ENCODE data around the gene MYO7A. TPM values are rescaled to one million over a fixed set of nuclear protein-coding genes. Genes with fewer than 3 reads are reported as not detected.

The MYO7A gene
- total RNA-seq, 1 donor from 2014 or later, result 46.4 TPM

- DNase-seq (ENCODE audit: low spot score in 2 of 2), result no peak
- TF ChIP-seq, protein P1, sequence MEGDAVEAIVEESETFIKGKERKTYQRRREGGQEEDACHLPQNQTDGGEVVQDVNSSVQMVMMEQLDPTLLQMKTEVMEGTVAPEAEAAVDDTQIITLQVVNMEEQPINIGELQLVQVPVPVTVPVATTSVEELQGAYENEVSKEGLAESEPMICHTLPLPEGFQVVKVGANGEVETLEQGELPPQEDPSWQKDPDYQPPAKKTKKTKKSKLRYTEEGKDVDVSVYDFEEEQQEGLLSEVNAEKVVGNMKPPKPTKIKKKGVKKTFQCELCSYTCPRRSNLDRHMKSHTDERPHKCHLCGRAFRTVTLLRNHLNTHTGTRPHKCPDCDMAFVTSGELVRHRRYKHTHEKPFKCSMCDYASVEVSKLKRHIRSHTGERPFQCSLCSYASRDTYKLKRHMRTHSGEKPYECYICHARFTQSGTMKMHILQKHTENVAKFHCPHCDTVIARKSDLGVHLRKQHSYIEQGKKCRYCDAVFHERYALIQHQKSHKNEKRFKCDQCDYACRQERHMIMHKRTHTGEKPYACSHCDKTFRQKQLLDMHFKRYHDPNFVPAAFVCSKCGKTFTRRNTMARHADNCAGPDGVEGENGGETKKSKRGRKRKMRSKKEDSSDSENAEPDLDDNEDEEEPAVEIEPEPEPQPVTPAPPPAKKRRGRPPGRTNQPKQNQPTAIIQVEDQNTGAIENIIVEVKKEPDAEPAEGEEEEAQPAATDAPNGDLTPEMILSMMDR (IDR thresholded peaks at IDR 0.05), result no peak
- H3K36me3 ChIP-seq, result no peaks in the 10 kb centered on the region
- H3K27ac ChIP-seq, result no peak overlapping the region
- H3K27me3 ChIP-seq, result no peaks in the 10 kb centered on the region
- peaks cover 0 to 16% of the 10 kb centered on the region in 2 donors for H3K9me3 ChIP-seq
- no peak overlapping the region for H3K4me3 ChIP-seq
- no peaks in the 10 kb centered on the region for H3K4me1 ChIP-seq
- intact Hi-C loops (cut with DNase I), result no loop called here
Observed at GRCh38 chr11:77262803-77263202, 134.8 kb downstream of the MYO7A start.

Other genes with a start within 250 kb of the MYO7A start
- gene B3GNT6, start 93.8 kb upstream of the MYO7A start, total RNA-seq, result not detected
- gene CAPN5, start 61.3 kb upstream of the MYO7A start, total RNA-seq, result 7.9 TPM
- not detected for gene OMP, start 25.4 kb upstream of the MYO7A start, total RNA-seq
- gene GDPD4, start 173.4 kb downstream of the MYO7A start, total RNA-seq, result not detected

Measured in ascending aorta (tissue), 2 donors.